Liver (tissue), 9 donors: ENCODE measurements around the gene IFT43. TPM values are rescaled to one million over a fixed set of nuclear protein-coding genes. Genes with fewer than 3 reads are reported as not detected.
A peak's percentile ranks its signal among the peaks of the same experiment; 100 is the strongest.

Source experiments
- DNase-seq: peaks from one replicate; pipeline ENCODE4 v3.0.0-alpha.2; 2017; ENCODE audit warnings: low spot score
- H3K27ac ChIP-seq, 2 donors: one replicate each; pipeline ENCODE4 v1.7.0; 2013; ENCODE audit warnings: inconsistent platforms in 2 of 2, low read length in 2 of 2, control low read depth in 1 of 2, low read depth in 1 of 2, mild to moderate bottlenecking in 1 of 2
- H3K27me3 ChIP-seq, 4 donors: one replicate each; pipeline versions ENCODE4 v1.6.1 to v1.7.0; 2013; ENCODE audit warnings: low read length in 3 of 4, inconsistent platforms in 1 of 4, mild to moderate bottlenecking in 1 of 4, moderate library complexity in 1 of 4; ENCODE audit not compliant: control insufficient read depth in 4 of 4, insufficient read depth in 4 of 4
- H3K36me3 ChIP-seq, 4 donors: one replicate each; pipeline versions ENCODE4 v1.6.1 to v1.7.0; 2013; ENCODE audit warnings: low read length in 3 of 4, mild to moderate bottlenecking in 3 of 4, low read depth in 1 of 4, moderate library complexity in 1 of 4; ENCODE audit not compliant: control insufficient read depth in 4 of 4, insufficient read depth in 3 of 4
- H3K4me1 ChIP-seq, 4 donors: one replicate each; pipeline versions ENCODE4 v1.6.1 to v1.7.0; 2013; ENCODE audit warnings: low read length in 3 of 4, mild to moderate bottlenecking in 3 of 4, moderate library complexity in 1 of 4; ENCODE audit not compliant: control insufficient read depth in 4 of 4, insufficient read depth in 4 of 4
- H3K4me3 ChIP-seq, 3 donors: one replicate each; pipeline versions ENCODE4 v1.6.1 to v1.7.0; 2013; ENCODE audit warnings: low read length in 3 of 3, control low read depth in 1 of 3, low read depth in 1 of 3, mild to moderate bottlenecking in 1 of 3
- H3K9ac ChIP-seq, 2 donors: one replicate each; pipeline ENCODE4 v1.7.0; 2013; ENCODE audit warnings: low read length in 2 of 2, mild to moderate bottlenecking in 2 of 2, moderate library complexity in 2 of 2, control low read depth in 1 of 2, low read depth in 1 of 2
- H3K9me3 ChIP-seq, 4 donors: one replicate each; pipeline versions ENCODE4 v1.6.1 to v1.7.0; 2013; ENCODE audit warnings: low read length in 3 of 4; ENCODE audit not compliant: control insufficient read depth in 4 of 4
- EGR1 ChIP-seq, 2 donors: IDR thresholded peaks; 2 replicates each; pipeline ENCODE4 v1.6.1; 2016 to 2018; ENCODE audit warnings: antibody characterized with exemption in 2 of 2, low read depth in 2 of 2
- FOXA1 ChIP-seq: IDR thresholded peaks from 2 replicates; pipeline ENCODE4 v1.6.1; 2016; ENCODE audit warnings: antibody characterized with exemption
- FOXA2 ChIP-seq: IDR thresholded peaks from 2 replicates; pipeline ENCODE4 v1.6.1; 2016; ENCODE audit warnings: antibody characterized with exemption
- GABPA ChIP-seq, 2 donors: IDR thresholded peaks in 1 of 2; conservative IDR thresholded peaks in 1 of 2; 2 replicates each; pipeline ENCODE4 v1.6.1; 2016; ENCODE audit warnings: antibody characterized with exemption in 2 of 2, mild to moderate bottlenecking in 1 of 2, moderate library complexity in 1 of 2
- HNF4A ChIP-seq, 2 donors: conservative IDR thresholded peaks; 2 replicates each; pipeline ENCODE4 v1.6.1; 2016; ENCODE audit warnings: antibody characterized with exemption in 2 of 2, mild to moderate bottlenecking in 2 of 2
- HNF4G ChIP-seq: IDR thresholded peaks from 2 replicates; pipeline ENCODE4 v1.6.1; 2016; ENCODE audit warnings: antibody characterized with exemption
- JUND ChIP-seq, 2 donors: IDR thresholded peaks; 2 replicates each; pipeline ENCODE4 v1.6.1; 2016; ENCODE audit warnings: antibody characterized with exemption in 2 of 2
- NR2F2 ChIP-seq: IDR thresholded peaks from 2 replicates; pipeline ENCODE4 v1.6.1; 2016; ENCODE audit warnings: antibody characterized with exemption
- RAD21 ChIP-seq, 2 donors: IDR thresholded peaks; 2 replicates each; pipeline ENCODE4 v1.6.1; 2016; ENCODE audit warnings: antibody characterized with exemption in 2 of 2, mild to moderate bottlenecking in 2 of 2
- RXRA ChIP-seq, 2 donors: IDR thresholded peaks; 2 replicates each; pipeline ENCODE4 v1.6.1; 2017 to 2018; ENCODE audit warnings: antibody characterized with exemption in 2 of 2, mild to moderate bottlenecking in 1 of 2
- SP1 ChIP-seq: IDR thresholded peaks from 2 replicates; pipeline ENCODE4 v1.6.1; 2018; ENCODE audit warnings: antibody characterized with exemption, mild to moderate bottlenecking
- TAF1 ChIP-seq: conservative IDR thresholded peaks from 2 replicates; pipeline ENCODE4 v1.6.1; 2016; ENCODE audit warnings: antibody characterized with exemption, mild to moderate bottlenecking
- YY1 ChIP-seq: IDR thresholded peaks from 2 replicates; pipeline ENCODE4 v1.6.1; 2016; ENCODE audit warnings: antibody characterized with exemption, mild to moderate bottlenecking
- WGBS: extraction: QIAGEN DNeasy Blood & Tissue Kit; methylation state at CpG from one replicate; pipeline ENCODE4 v1.1.7; 2013; 5-methylcytosine and 5-hydroxymethylcytosine counted together
- polyA plus RNA-seq, 2 donors: library from polyadenylated mRNA; stranded (reverse) in 1 of 2; unstranded in 1 of 2; fragments of 200-250 nt in 1 of 2; fragments of >200 nt in 1 of 2; fragmentation: Nextera tagmentation in 1 of 2; extraction: Ambion mirVana in 1 of 2; gene quantifications; one replicate each; pipeline versions ENCODE4 v1.2.1 to v1.2.3, GENCODE V29; 2013 to 2015
- total RNA-seq, 2 donors: library from RNA; depleted of rRNA; stranded (reverse); fragments of >200 nt; gene quantifications; one replicate each; pipeline ENCODE4 v1.2.3, GENCODE V29; 2014
- TF ChIP-seq, protein P1 (sequence below): IDR thresholded peaks from 2 replicates; pipeline ENCODE4 v1.6.1; 2016; ENCODE audit warnings: antibody characterized with exemption
- TF ChIP-seq, protein P2 (sequence below): fragments of 150-350 bp; IDR thresholded peaks from 2 replicates; pipeline ENCODE4 v1.5.1; 2017; ENCODE audit warnings: improper control_type of control experiment, low read depth, low read length; ENCODE audit not compliant: missing input control
- TF ChIP-seq, protein P3 (sequence below): IDR thresholded peaks from 2 replicates; pipeline ENCODE4 v1.6.1; 2016; ENCODE audit warnings: antibody characterized with exemption
- TF ChIP-seq, protein P4 (sequence below): IDR thresholded peaks from 2 replicates; pipeline ENCODE4 v1.6.1; 2016; ENCODE audit warnings: antibody characterized with exemption
- TF ChIP-seq, protein P5 (sequence below): IDR thresholded peaks from 2 replicates; pipeline ENCODE4 v1.6.1; 2016; ENCODE audit warnings: antibody characterized with exemption, mild to moderate bottlenecking
- donor health status: healthy.
- donor health status: healthy.
- donor health status: healthy.
- donor health status: healthy.
- donor health status: healthy.

The IFT43 gene
- total RNA-seq (10 to 100 TPM in 1 of 2 donors, 1 to 10 TPM in 1; 7.8 to 13.5 TPM), polyA plus RNA-seq (10 to 100 TPM; 25.1 to 33.6 TPM)

- peak; percentile 91 for DNase-seq
- H3K9me3 ChIP-seq, result no peaks in the 10 kb centered on the region
- H3K4me3 ChIP-seq, result peak within 1 kb of the TSS; percentile 81 to 99 (median 94)
- peak within 1 kb of the TSS; percentile 89 to 95 for H3K27ac ChIP-seq
- no peak for TF ChIP-seq SP1
- no peak for TF ChIP-seq HNF4G
- TF ChIP-seq HNF4A (conservative IDR thresholded peaks at IDR 0.05), result no peak
- TF ChIP-seq, protein P1, sequence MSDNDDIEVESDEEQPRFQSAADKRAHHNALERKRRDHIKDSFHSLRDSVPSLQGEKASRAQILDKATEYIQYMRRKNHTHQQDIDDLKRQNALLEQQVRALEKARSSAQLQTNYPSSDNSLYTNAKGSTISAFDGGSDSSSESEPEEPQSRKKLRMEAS, result peak; percentile 58
- TF ChIP-seq EGR1 (IDR thresholded peaks at IDR 0.05; ENCODE audit: low read depth in 2 of 2), result no peak
- no peak for TF ChIP-seq FOXA2
- TF ChIP-seq, protein P2, sequence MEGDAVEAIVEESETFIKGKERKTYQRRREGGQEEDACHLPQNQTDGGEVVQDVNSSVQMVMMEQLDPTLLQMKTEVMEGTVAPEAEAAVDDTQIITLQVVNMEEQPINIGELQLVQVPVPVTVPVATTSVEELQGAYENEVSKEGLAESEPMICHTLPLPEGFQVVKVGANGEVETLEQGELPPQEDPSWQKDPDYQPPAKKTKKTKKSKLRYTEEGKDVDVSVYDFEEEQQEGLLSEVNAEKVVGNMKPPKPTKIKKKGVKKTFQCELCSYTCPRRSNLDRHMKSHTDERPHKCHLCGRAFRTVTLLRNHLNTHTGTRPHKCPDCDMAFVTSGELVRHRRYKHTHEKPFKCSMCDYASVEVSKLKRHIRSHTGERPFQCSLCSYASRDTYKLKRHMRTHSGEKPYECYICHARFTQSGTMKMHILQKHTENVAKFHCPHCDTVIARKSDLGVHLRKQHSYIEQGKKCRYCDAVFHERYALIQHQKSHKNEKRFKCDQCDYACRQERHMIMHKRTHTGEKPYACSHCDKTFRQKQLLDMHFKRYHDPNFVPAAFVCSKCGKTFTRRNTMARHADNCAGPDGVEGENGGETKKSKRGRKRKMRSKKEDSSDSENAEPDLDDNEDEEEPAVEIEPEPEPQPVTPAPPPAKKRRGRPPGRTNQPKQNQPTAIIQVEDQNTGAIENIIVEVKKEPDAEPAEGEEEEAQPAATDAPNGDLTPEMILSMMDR, result peak; percentile 4
- no peak for TF ChIP-seq JUND (IDR thresholded peaks at IDR 0.05)
- TF ChIP-seq, protein P3, sequence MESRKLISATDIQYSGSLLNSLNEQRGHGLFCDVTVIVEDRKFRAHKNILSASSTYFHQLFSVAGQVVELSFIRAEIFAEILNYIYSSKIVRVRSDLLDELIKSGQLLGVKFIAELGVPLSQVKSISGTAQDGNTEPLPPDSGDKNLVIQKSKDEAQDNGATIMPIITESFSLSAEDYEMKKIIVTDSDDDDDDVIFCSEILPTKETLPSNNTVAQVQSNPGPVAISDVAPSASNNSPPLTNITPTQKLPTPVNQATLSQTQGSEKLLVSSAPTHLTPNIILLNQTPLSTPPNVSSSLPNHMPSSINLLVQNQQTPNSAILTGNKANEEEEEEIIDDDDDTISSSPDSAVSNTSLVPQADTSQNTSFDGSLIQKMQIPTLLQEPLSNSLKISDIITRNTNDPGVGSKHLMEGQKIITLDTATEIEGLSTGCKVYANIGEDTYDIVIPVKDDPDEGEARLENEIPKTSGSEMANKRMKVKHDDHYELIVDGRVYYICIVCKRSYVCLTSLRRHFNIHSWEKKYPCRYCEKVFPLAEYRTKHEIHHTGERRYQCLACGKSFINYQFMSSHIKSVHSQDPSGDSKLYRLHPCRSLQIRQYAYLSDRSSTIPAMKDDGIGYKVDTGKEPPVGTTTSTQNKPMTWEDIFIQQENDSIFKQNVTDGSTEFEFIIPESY, result no peak
- TF ChIP-seq, protein P4, sequence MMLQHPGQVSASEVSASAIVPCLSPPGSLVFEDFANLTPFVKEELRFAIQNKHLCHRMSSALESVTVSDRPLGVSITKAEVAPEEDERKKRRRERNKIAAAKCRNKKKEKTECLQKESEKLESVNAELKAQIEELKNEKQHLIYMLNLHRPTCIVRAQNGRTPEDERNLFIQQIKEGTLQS, result no peak
- TF ChIP-seq FOXA1, result no peak
- TF ChIP-seq, protein P5, sequence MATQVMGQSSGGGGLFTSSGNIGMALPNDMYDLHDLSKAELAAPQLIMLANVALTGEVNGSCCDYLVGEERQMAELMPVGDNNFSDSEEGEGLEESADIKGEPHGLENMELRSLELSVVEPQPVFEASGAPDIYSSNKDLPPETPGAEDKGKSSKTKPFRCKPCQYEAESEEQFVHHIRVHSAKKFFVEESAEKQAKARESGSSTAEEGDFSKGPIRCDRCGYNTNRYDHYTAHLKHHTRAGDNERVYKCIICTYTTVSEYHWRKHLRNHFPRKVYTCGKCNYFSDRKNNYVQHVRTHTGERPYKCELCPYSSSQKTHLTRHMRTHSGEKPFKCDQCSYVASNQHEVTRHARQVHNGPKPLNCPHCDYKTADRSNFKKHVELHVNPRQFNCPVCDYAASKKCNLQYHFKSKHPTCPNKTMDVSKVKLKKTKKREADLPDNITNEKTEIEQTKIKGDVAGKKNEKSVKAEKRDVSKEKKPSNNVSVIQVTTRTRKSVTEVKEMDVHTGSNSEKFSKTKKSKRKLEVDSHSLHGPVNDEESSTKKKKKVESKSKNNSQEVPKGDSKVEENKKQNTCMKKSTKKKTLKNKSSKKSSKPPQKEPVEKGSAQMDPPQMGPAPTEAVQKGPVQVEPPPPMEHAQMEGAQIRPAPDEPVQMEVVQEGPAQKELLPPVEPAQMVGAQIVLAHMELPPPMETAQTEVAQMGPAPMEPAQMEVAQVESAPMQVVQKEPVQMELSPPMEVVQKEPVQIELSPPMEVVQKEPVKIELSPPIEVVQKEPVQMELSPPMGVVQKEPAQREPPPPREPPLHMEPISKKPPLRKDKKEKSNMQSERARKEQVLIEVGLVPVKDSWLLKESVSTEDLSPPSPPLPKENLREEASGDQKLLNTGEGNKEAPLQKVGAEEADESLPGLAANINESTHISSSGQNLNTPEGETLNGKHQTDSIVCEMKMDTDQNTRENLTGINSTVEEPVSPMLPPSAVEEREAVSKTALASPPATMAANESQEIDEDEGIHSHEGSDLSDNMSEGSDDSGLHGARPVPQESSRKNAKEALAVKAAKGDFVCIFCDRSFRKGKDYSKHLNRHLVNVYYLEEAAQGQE, result no peak
- TF ChIP-seq NR2F2, result no peak
- TF ChIP-seq GABPA (IDR thresholded peaks at IDR 0.05 in 1 of 2, conservative IDR thresholded peaks at IDR 0.05 in 1 of 2), result peak; percentile 70 to 87
- no peak for TF ChIP-seq RXRA (IDR thresholded peaks at IDR 0.05)
- TF ChIP-seq YY1, result peak; percentile 49
- no peak for TF ChIP-seq TAF1
- TF ChIP-seq RAD21 (IDR thresholded peaks at IDR 0.05), result no peak
- H3K27me3 ChIP-seq, result no peaks in the 10 kb centered on the region
- H3K9ac ChIP-seq, result peak within 1 kb of the TSS; percentile 89 to 95
- H3K36me3 ChIP-seq, result peaks cover 0 to 4% (median 1%) of the 10 kb centered on the region in 4 donors
- H3K4me1 ChIP-seq, result peaks cover 10 to 65% (median 38%) of the 10 kb centered on the region in 4 donors
- under 1% methylated on average over 52 of the region's 52 CpGs for WGBS
Observed at GRCh38 chr14:75985618-75986438, at the start of gene IFT43. IFT43 (plus strand) TSS chr14:75985763; CDS start chr14:75985787, 24 bp downstream.
